Measurements from ENCODE around the gene NPLOC4. TPM values are rescaled to one million over a fixed set of nuclear protein-coding genes. Genes with fewer than 3 reads are reported as not detected.

NPLOC4 gene
- total and polyA plus RNA-seq, 9 of the 15 experiments (the other 6 are each of a cell fraction or from before 2014, with no cell fraction given) = 1.5 to 116 (median 64.5) TPM

DNA sequence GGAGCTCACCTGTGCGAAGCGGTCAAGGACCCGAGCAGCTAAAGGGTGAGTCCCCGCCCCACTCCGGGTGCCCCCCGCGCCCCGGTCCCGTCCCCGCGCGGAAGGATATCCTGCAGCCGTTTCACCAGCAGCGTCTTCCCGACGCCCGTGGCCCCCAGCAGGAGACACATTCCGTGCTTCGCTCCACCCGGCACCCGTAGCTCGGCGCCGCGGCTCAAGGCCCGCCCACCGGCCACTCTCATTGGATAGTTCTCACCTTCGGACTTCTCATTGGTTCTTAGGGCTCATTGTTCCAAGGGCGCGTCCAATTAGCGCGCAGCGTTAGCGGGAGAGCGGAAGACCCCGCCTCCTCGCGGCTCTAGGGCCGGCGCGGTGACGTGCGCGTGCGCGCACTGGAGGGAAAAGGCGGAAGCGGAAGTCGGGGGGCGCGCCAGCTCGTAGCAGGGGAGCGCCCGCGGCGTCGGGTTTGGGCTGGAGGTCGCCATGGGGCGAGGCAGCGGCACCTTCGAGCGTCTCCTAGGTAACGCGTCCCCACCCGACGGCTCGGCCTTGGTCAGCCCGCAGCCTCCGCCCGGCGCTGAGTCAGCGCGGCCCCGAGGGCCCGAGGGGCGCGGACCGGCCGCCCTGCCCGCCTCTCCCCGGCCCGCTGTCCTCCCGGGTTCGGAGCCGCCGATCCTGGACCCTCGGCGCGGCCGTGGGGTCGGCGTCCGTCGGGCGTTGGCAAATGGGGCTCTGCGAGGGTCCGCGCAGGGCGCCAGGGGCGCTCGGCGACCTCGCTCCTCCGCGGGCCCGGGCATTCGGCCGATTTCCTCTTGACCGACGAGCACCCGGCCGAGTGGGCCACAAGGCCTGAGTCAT, 46.9 kb upstream of the NPLOC4 start, which contains the start of the genes ARL16 and HGS (continued):
- TF ChIP-seq, protein P1, sequence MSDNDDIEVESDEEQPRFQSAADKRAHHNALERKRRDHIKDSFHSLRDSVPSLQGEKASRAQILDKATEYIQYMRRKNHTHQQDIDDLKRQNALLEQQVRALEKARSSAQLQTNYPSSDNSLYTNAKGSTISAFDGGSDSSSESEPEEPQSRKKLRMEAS (CRISPR knock-in tag; IDR thresholded peaks at IDR 0.05) = peak; percentile 67; the same call in 1 of the 2 replicates
- TF ChIP-seq, protein P2, sequence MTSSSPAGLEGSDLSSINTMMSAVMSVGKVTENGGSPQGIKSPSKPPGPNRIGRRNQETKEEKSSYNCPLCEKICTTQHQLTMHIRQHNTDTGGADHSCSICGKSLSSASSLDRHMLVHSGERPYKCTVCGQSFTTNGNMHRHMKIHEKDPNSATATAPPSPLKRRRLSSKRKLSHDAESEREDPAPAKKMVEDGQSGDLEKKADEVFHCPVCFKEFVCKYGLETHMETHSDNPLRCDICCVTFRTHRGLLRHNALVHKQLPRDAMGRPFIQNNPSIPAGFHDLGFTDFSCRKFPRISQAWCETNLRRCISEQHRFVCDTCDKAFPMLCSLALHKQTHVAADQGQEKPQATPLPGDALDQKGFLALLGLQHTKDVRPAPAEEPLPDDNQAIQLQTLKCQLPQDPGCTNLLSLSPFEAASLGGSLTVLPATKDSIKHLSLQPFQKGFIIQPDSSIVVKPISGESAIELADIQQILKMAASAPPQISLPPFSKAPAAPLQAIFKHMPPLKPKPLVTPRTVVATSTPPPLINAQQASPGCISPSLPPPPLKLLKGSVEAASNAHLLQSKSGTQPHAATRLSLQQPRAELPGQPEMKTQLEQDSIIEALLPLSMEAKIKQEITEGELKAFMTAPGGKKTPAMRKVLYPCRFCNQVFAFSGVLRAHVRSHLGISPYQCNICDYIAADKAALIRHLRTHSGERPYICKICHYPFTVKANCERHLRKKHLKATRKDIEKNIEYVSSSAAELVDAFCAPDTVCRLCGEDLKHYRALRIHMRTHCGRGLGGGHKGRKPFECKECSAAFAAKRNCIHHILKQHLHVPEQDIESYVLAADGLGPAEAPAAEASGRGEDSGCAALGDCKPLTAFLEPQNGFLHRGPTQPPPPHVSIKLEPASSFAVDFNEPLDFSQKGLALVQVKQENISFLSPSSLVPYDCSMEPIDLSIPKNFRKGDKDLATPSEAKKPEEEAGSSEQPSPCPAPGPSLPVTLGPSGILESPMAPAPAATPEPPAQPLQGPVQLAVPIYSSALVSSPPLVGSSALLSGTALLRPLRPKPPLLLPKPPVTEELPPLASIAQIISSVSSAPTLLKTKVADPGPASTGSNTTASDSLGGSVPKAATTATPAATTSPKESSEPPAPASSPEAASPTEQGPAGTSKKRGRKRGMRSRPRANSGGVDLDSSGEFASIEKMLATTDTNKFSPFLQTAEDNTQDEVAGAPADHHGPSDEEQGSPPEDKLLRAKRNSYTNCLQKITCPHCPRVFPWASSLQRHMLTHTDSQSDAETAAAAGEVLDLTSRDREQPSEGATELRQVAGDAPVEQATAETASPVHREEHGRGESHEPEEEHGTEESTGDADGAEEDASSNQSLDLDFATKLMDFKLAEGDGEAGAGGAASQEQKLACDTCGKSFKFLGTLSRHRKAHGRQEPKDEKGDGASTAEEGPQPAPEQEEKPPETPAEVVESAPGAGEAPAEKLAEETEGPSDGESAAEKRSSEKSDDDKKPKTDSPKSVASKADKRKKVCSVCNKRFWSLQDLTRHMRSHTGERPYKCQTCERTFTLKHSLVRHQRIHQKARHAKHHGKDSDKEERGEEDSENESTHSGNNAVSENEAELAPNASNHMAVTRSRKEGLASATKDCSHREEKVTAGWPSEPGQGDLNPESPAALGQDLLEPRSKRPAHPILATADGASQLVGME (CRISPR knock-in tag; IDR thresholded peaks at IDR 0.05) = peak; percentile 63; the same call in 1 of the 2 replicates
- TF ChIP-seq NELFE (IDR thresholded peaks at IDR 0.05; ENCODE audit: insufficient read depth, insufficient read length) (no peak), KDM5B (IDR thresholded peaks at IDR 0.05; ENCODE audit: insufficient replicate concordance, low read depth, low read length) (peak; percentile 65), ZNF143 (CRISPR knock-in tag; IDR thresholded peaks at IDR 0.05) (no peak), NCOA4 (IDR thresholded peaks at IDR 0.05; ENCODE audit: partially characterized antibody) (no peak)
- TF ChIP-seq, protein P3, sequence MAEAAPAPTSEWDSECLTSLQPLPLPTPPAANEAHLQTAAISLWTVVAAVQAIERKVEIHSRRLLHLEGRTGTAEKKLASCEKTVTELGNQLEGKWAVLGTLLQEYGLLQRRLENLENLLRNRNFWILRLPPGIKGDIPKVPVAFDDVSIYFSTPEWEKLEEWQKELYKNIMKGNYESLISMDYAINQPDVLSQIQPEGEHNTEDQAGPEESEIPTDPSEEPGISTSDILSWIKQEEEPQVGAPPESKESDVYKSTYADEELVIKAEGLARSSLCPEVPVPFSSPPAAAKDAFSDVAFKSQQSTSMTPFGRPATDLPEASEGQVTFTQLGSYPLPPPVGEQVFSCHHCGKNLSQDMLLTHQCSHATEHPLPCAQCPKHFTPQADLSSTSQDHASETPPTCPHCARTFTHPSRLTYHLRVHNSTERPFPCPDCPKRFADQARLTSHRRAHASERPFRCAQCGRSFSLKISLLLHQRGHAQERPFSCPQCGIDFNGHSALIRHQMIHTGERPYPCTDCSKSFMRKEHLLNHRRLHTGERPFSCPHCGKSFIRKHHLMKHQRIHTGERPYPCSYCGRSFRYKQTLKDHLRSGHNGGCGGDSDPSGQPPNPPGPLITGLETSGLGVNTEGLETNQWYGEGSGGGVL (CRISPR knock-in tag; IDR thresholded peaks at IDR 0.05) = no peak
- TF ChIP-seq, protein P4, sequence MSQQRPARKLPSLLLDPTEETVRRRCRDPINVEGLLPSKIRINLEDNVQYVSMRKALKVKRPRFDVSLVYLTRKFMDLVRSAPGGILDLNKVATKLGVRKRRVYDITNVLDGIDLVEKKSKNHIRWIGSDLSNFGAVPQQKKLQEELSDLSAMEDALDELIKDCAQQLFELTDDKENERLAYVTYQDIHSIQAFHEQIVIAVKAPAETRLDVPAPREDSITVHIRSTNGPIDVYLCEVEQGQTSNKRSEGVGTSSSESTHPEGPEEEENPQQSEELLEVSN (IDR thresholded peaks at IDR 0.05; ENCODE audit: borderline replicate concordance in 1 of 2, extremely low read depth in 1 of 2, insufficient read depth in 1 of 2, insufficient read length in 1 of 2, low read depth in 1 of 2, low read length in 1 of 2, poor library complexity in 1 of 2, severe bottlenecking in 1 of 2) = peak in 1 of 2 experiments; percentile 63
- TF ChIP-seq, protein P5, sequence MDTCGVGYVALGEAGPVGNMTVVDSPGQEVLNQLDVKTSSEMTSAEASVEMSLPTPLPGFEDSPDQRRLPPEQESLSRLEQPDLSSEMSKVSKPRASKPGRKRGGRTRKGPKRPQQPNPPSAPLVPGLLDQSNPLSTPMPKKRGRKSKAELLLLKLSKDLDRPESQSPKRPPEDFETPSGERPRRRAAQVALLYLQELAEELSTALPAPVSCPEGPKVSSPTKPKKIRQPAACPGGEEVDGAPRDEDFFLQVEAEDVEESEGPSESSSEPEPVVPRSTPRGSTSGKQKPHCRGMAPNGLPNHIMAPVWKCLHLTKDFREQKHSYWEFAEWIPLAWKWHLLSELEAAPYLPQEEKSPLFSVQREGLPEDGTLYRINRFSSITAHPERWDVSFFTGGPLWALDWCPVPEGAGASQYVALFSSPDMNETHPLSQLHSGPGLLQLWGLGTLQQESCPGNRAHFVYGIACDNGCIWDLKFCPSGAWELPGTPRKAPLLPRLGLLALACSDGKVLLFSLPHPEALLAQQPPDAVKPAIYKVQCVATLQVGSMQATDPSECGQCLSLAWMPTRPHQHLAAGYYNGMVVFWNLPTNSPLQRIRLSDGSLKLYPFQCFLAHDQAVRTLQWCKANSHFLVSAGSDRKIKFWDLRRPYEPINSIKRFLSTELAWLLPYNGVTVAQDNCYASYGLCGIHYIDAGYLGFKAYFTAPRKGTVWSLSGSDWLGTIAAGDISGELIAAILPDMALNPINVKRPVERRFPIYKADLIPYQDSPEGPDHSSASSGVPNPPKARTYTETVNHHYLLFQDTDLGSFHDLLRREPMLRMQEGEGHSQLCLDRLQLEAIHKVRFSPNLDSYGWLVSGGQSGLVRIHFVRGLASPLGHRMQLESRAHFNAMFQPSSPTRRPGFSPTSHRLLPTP (IDR thresholded peaks at IDR 0.05; ENCODE audit: borderline replicate concordance, extremely low read depth, insufficient read length) = no peak

Data from K562 (cell line).